ENCODE data around the gene MRPS5. TPM values are rescaled to one million over a fixed set of nuclear protein-coding genes. Genes with fewer than 3 reads are reported as not detected.

MRPS5 gene
- total RNA-seq, 1 donor from 2014 or later: 55.0 TPM

GRCh38 chr2:95069465-95069864, 52.1 kb downstream of the MRPS5 start:
- no peaks in the 10 kb centered on the region for H3K9me3 ChIP-seq
- no peaks in the 10 kb centered on the region for H3K27me3 ChIP-seq
- H3K27ac ChIP-seq: no peak overlapping the region
- no peaks in the 10 kb centered on the region for H3K36me3 ChIP-seq
- TF ChIP-seq POLR2AphosphoS5 (IDR thresholded peaks at IDR 0.05; ENCODE audit: insufficient read depth in 1 of 2, low read depth in 1 of 2) (no peak), CTCF (IDR thresholded peaks at IDR 0.05) (no peak)
- no peak overlapping the region for H3K4me3 ChIP-seq
- DNase-seq (ENCODE audit: extremely low spot score in 2 of 2): peak; percentile 58 to 62
- no peaks in the 10 kb centered on the region for H3K4me1 ChIP-seq
- intact Hi-C loops (cut with DNase I): no loop called here

- H3K36me3 ChIP-seq: no peaks in the 10 kb centered on the region
- TF ChIP-seq POLR2AphosphoS5 (IDR thresholded peaks at IDR 0.05; ENCODE audit: insufficient read depth in 1 of 2, low read depth in 1 of 2): no peak
- no peak for TF ChIP-seq CTCF (IDR thresholded peaks at IDR 0.05)
- no peak for TF ChIP-seq POLR2A (IDR thresholded peaks at IDR 0.05)
- DNase-seq (ENCODE audit: extremely low spot score in 2 of 2): no peak
Observed at GRCh38 chr2:95068256-95068655, 53.4 kb downstream of the MRPS5 start.

GRCh38 chr2:95063086-95063958, 58.3 kb downstream of the MRPS5 start:
- Histone ChIP-seq H3K4me1 (peaks cover 9% of the 10 kb centered on the region), H3K27me3 (no peaks in the 10 kb centered on the region), H3K36me3 (no peaks in the 10 kb centered on the region), H3K9me3 (no peaks in the 10 kb centered on the region), H3K4me3 (no peak overlapping the region), H3K27ac (no peak overlapping the region)
- intact Hi-C loops (cut with DNase I): no loop called here
- DNase-seq (ENCODE audit: extremely low spot score in 2 of 2): peak; percentile 61 to 62
- TF ChIP-seq POLR2AphosphoS5 (IDR thresholded peaks at IDR 0.05; ENCODE audit: insufficient read depth in 1 of 2, low read depth in 1 of 2) (no peak), POLR2A (IDR thresholded peaks at IDR 0.05) (no peak), CTCF (IDR thresholded peaks at IDR 0.05) (no peak)

More at GRCh38 chr2:95068256-95068655, 53.4 kb downstream of the MRPS5 start:
- Histone ChIP-seq H3K4me1 (no peaks in the 10 kb centered on the region), H3K27me3 (no peaks in the 10 kb centered on the region), H3K4me3 (no peak overlapping the region), H3K27ac (no peak overlapping the region), H3K9me3 (no peaks in the 10 kb centered on the region)
- intact Hi-C loops (cut with DNase I): no loop called here

- peak; percentile 52 to 60 for DNase-seq (ENCODE audit: extremely low spot score in 2 of 2)
- H3K36me3 ChIP-seq: no peaks in the 10 kb centered on the region
- intact Hi-C loops (cut with DNase I): no loop called here
- H3K4me1 ChIP-seq: peaks cover 9% of the 10 kb centered on the region
- H3K27me3 ChIP-seq: no peaks in the 10 kb centered on the region
- H3K4me3 ChIP-seq: no peak overlapping the region
- TF ChIP-seq POLR2AphosphoS5 (IDR thresholded peaks at IDR 0.05; ENCODE audit: insufficient read depth in 1 of 2, low read depth in 1 of 2) (no peak), POLR2A (IDR thresholded peaks at IDR 0.05) (no peak), CTCF (IDR thresholded peaks at IDR 0.05) (no peak)
- H3K27ac ChIP-seq: no peak overlapping the region
- H3K9me3 ChIP-seq: no peaks in the 10 kb centered on the region
Observed at GRCh38 chr2:95062242-95063085, 59.1 kb downstream of the MRPS5 start.

Data from vagina (tissue), 2 donors.